Measurements from ENCODE around the gene MORC3.
A peak's percentile ranks its signal among the peaks of the same experiment; 100 is the strongest.
"Not testable (repeated sequence)": the region's sequence is repeated elsewhere in the genome, so short reads cannot be mapped to it uniquely, and the experiment has no call there.

The MORC3 gene

GRCh38 chr21:36319767-36320420 lies at the start of gene MORC3:
Gene MORC3, plus strand, starts transcription at chr21:36320197. Its CDS starts 68 bp downstream, at chr21:36320265.
- DNase-seq = peak; percentile 98

GRCh38 chr21:36270786-36271695 lies 49.0 kb upstream of the MORC3 start:
- DNase-seq = not testable (repeated sequence)

GRCh38 chr21:36274128-36274527 lies 45.9 kb upstream of the MORC3 start:
- DNase-seq = no peak

DNA sequence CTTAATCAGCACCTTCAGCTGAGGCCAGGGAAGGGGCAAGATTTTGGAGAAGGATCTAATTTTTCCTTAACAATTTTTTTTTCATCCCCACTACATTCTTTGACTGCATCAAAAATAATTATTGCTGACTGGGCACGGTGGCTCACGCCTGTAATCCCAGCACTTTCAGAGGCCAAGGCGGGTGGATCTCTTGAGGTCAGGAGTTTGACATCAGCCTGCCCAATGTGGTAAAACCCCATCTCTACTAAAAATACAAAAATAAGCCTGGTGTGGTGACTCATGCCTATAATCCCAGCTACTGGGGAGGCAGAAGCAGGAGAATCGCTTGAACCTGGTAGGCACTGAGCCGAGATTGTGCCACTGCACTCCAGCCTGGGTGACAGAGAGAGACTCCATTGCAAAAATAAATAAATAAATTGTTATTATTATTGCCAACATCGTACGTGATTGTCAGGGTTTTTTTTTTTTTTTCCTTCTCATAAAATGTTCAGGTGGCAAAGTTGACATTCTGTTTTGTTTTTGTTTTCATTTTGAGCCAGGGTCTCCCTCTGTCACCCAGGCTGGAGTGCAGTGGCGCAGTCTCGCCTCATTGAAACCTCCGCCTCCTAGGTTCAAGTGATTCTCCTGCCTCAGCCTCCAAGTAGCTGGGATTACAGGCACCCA lies 37.3 kb upstream of the MORC3 start:
- no peak for DNase-seq

GRCh38 chr21:36283231-36283622 lies 36.8 kb upstream of the MORC3 start:
- DNase-seq = not testable (repeated sequence)

- no peak for DNase-seq
These were observed 31.2 kb upstream of the MORC3 start for GRCh38 chr21:36288651-36289243.

DNA sequence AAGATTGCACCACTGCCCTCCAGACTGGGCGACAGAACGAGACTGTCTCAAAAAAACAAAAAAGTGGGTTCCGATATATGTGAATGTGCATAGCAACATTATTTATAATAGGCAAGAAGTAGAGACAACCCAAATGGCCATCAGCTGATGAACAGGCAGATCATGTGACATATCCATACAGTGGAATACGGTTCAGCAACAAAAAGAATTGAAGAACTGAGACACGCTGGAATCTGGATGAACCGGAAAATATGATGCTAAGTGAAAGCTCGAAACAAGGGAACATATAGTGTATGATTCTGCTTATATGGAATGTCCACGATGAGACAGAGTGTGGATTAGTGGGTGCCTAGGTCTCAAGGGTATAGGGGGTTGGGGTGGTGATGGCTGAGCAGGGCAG lies 28.5 kb upstream of the MORC3 start:
- no peak for DNase-seq

DNA sequence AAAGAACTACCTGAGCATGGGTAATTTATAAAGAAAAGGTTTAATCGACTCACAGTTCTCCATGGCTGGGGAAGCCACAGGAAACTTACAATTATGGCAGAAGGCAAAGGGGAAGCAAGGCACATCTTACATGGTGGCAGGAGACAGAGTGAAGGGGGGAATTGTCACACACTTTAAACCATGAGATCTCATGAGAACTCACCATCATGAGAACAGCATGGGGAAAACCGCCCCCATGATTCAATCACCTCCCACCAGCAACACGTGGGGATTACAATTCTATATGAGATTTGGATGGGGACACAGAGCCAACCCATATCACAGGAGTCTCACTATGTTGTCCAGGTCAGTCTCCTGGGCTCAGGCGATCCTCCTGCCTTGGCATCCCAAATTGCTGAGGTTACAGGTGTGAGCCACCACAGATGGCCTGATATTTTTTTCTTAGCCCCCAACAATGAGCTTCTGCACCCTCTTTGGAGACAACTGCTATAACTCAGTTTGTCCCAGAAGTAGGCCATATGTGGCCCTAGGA lies 22.5 kb upstream of the MORC3 start:
- no peak for DNase-seq

GRCh38 chr21:36297938-36298572 lies 21.9 kb upstream of the MORC3 start:
- peak; percentile 56 to 71 for DNase-seq

GRCh38 chr21:36306872-36307534 lies 13.0 kb upstream of the MORC3 start:
- DNase-seq = no peak

GRCh38 chr21:36310016-36310415 lies 10.0 kb upstream of the MORC3 start:
- DNase-seq = peak; percentile 47 to 61

- not testable (repeated sequence) for DNase-seq
These were observed 6.6 kb upstream of the MORC3 start for GRCh38 chr21:36313446-36313845.

DNA sequence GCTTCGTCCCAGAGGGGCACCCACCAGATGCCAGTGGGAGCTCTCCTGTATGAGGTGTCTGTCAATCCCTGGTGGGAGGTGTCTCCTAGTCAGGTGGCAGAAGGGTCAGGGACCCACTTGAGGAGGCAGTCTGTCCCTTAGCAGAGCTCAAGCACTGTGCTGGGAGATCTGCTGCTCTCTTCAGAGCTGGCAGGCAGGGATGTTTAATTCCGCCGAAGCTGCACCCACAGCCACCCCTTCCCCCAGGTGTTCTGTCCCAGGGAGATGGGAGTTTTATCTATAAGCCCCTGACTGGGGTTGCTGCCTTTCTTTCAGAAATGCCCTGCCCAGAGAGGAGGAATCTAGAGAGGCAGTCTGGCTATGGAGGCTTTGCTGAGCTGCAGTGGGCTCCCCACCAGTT lies 4.0 kb upstream of the MORC3 start:
- not testable (repeated sequence) for DNase-seq

DNA sequence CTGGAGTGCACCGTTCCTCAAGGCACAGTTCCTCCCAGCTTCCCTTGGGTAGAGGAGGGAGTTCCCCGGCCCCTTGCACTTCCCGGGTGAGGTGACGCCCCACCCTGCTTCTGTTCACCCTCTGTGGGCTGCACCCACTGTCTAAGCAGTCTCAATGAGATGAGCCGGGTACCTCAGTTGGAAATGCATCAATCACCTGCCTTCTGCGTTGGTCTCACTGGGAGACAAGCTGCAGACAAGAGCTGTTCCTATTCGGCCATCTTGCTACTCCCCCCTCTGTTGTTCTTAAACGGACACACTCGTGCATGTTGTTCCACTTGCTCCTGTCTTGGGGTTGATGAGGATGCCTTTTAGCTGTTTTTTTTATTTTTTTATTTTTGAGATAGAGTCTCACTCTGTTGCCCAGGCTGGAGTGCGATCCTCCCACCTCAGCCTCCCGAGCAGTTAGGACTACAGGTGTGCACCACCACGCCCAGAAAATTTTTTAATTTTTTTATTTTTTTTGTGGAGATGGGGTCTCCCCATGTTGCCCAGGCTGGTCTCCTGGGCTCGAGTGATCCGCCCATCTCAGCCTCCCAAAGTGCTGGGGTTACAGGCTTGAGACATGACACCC lies 3.0 kb upstream of the MORC3 start:
- DNase-seq = no peak

DNA sequence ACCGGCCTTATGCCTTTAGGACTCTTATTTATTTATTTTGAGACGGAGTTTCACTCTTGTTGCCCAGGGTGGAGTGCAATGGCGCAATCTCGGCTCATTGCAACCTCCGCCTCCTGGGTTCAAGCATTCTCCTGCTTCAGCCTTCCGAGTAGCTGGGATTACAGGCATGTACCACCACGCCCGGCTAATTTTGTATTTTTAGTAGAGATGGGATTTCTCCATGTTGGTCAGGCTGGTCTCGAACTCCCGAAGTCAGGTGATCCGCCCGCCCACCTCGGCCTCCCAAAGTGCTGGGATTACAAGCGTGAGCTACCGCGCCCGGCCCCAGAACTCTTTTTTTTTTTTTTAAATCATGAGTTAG lies 611 bp upstream of the MORC3 start:
- not testable (repeated sequence) for DNase-seq

- peak; percentile 73 to 77 for DNase-seq
These were observed 676 bp downstream of the MORC3 start for GRCh38 chr21:36320421-36321324.

- peak; percentile 13 to 35 for DNase-seq
These were observed 1.5 kb downstream of the MORC3 start for GRCh38 chr21:36321325-36322082.

DNA sequence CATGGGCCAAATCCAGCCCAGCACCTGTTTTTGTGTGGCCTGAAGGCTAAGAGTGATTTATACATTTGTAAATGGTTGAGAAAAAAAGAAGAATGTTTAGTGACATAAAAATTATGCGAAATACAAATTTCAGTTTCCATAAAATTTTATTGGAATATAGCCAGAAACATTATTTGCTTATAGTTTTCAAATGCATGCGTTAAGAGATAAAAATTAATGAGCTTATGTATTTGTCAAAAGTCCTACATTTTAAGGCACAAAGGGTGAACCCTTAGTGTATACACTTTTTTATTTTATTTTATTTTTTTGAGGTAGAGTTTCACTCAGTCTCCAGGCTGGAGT lies 2.1 kb downstream of the MORC3 start:
- DNase-seq = no peak

GRCh38 chr21:36323032-36323431 lies 3.0 kb downstream of the MORC3 start:
- DNase-seq = no peak

Data from activated CD4-positive, alpha-beta T cell treated with anti-CD3 and anti-CD28 coated beads, Interleukin-2, amount 50 U/mL, for 48 hours (primary cell).